Activated CD8-positive, alpha-beta T cell treated with anti-CD3 and anti-CD28 coated beads for 36 hours (primary cell): ENCODE results near the gene CACNG6. TPM values are rescaled to one million over a fixed set of nuclear protein-coding genes. Genes with fewer than 3 reads are reported as not detected.

Experiments
- ATAC-seq: fragments of 200-7000 bp; cut with Tn5 transposase; one replicate; pipeline ENCODE4 v1.10.0; 2021; ENCODE audit warnings: mild to moderate bottlenecking, moderate library complexity
- CTCF ChIA-PET: fragments of 350-600 bp; sonication (Branson Sonifier 250); formaldehyde crosslinking; loops from one replicate; lab custom pipeline; 2021; ENCODE audit warnings: antibody characterized with exemption; lab: Charles Lee
- POLR2A ChIA-PET: fragments of 350-600 bp; sonication (Branson Sonifier 250); formaldehyde crosslinking; loops from one replicate; lab custom pipeline; 2021; ENCODE audit warnings: antibody characterized with exemption; lab: Charles Lee
- DNase-seq: peaks from one replicate; pipeline ENCODE4 v3.0.0-alpha.2; 2020
- H3K27ac Mint-ChIP-seq: one replicate; pipeline ENCODE4 v1.8.0; 2021; ENCODE audit warnings: mild to moderate bottlenecking, mixed read lengths
- H3K27me3 Mint-ChIP-seq: one replicate; pipeline ENCODE4 v1.8.0; 2021; ENCODE audit warnings: mixed read lengths
- H3K36me3 Mint-ChIP-seq: one replicate; pipeline ENCODE4 v1.8.0; 2021; ENCODE audit warnings: low read depth, mixed read lengths
- H3K4me1 Mint-ChIP-seq: one replicate; pipeline ENCODE4 v1.8.0; 2021; ENCODE audit warnings: low read depth, mixed read lengths
- H3K4me3 Mint-ChIP-seq: one replicate; pipeline ENCODE4 v1.8.0; 2021; ENCODE audit warnings: mild to moderate bottlenecking, moderate library complexity, mixed read lengths
- H3K9me3 Mint-ChIP-seq: one replicate; pipeline ENCODE4 v1.8.0; 2021; ENCODE audit warnings: mixed read lengths
- intact Hi-C: fragments of 100-400 bp; cut with micrococcal nuclease; formaldehyde crosslinking; loops from one replicate; pipeline ENCODE4 v1.10.0; 2022
- total RNA-seq, 2 experiments: library from RNA; stranded (reverse); gene quantifications; one replicate each; pipeline ENCODE4 v1.2.3, GENCODE V29; 2021
- TF ChIP-seq, protein P1 (sequence below): fragments of 200-600 bp; IDR thresholded peaks from one replicate; pipeline ENCODE4 v1.8.0; 2022; ENCODE audit warnings: antibody characterized with exemption, mild to moderate bottlenecking

Gene CACNG6
- total RNA-seq, 2 experiments from 2014 or later: not detected

DNA sequence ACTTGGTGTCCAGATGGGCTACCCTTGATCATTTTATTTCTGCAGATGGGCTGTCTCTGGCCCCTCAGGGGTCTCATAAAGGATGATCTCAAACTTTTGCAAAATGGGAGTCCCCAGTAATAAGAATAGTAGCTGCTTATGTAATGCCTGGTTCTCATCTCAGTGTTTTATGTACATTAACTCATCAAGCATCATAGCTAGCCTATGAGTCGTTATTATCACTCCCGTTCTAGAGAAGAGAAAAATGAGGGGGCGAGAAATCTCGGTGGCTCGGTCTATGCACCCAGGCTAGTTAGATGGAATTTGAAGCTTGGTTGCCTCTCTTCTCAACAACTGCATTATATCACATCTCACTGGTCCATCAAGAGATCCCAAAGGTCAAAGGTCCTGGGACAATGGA is 3.4 kb downstream of the CACNG6 start:
- POLR2A ChIA-PET: no interaction called here
- Mint-ChIP-seq H3K4me1 (peaks cover 3% of the 10 kb centered on the region), H3K36me3 (no peaks in the 10 kb centered on the region), H3K4me3 (no peak overlapping the region), H3K27ac (no peak overlapping the region), H3K27me3 (peaks cover 39% of the 10 kb centered on the region), H3K9me3 (no peaks in the 10 kb centered on the region)
- CTCF ChIA-PET: interaction anchor here (1.7 kb wide), 1 partner anchor 35 kb away, joined by 6 read pairs; no protein-coding TSS in a partner anchor
- intact Hi-C loops: no loop called here
- ATAC-seq (no peak), DNase-seq (no peak)
- TF ChIP-seq, protein P1, sequence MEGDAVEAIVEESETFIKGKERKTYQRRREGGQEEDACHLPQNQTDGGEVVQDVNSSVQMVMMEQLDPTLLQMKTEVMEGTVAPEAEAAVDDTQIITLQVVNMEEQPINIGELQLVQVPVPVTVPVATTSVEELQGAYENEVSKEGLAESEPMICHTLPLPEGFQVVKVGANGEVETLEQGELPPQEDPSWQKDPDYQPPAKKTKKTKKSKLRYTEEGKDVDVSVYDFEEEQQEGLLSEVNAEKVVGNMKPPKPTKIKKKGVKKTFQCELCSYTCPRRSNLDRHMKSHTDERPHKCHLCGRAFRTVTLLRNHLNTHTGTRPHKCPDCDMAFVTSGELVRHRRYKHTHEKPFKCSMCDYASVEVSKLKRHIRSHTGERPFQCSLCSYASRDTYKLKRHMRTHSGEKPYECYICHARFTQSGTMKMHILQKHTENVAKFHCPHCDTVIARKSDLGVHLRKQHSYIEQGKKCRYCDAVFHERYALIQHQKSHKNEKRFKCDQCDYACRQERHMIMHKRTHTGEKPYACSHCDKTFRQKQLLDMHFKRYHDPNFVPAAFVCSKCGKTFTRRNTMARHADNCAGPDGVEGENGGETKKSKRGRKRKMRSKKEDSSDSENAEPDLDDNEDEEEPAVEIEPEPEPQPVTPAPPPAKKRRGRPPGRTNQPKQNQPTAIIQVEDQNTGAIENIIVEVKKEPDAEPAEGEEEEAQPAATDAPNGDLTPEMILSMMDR: no peak

DNA sequence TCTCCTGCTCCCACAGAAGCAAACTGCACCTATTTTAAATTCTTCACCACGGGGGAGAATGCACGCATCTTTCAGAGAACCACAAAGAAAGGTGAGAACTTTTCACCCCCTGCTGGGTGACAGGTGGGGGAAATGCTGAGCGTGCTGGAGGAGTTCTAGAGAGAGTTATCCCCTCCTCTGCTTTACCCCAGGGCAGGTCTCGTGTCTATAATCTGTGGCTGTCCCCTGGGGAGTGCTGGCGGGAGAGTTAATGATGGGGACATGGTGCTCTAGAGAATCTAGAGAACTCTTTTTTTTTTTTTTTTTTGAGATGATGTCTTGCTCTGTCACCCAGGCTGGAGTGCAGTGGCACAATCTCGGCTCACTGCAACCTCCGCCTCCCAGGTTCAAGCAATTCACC is 6.8 kb downstream of the CACNG6 start:
- CTCF ChIA-PET: no interaction called here
- H3K27me3 Mint-ChIP-seq: peaks cover 32% of the 10 kb centered on the region
- no peak overlapping the region for H3K27ac Mint-ChIP-seq
- intact Hi-C loops: no loop called here
- no peak overlapping the region for H3K4me3 Mint-ChIP-seq
- no peaks in the 10 kb centered on the region for H3K4me1 Mint-ChIP-seq
- H3K36me3 Mint-ChIP-seq: no peaks in the 10 kb centered on the region
- no peak for DNase-seq
- H3K9me3 Mint-ChIP-seq: no peaks in the 10 kb centered on the region
- TF ChIP-seq, protein P1: no peak
- no peak for ATAC-seq
- POLR2A ChIA-PET: no interaction called here

DNA sequence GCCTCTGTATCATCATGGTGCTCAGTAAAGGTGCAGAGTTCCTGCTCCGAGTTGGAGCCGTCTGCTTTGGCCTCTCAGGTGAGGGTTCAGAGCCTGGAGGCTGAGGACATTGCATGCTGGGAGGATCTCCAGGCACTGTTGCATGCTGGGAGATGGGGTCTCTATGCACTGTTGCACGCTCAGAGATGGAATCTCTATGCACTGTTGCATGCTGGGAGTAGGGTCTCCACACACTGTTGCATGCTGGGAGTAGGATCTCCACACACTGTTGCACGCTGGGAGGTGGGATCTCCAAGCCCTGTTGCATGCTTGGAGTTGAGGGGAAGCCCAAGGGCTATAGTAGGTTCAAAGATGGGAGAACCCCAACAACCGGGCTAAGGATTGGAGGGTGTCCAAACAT is 8.3 kb downstream of the CACNG6 start:
- no peaks in the 10 kb centered on the region for H3K4me1 Mint-ChIP-seq
- ChIA-PET CTCF (no interaction called here), POLR2A (no interaction called here)
- TF ChIP-seq, protein P1: no peak
- H3K27ac Mint-ChIP-seq: no peak overlapping the region
- intact Hi-C loops: no loop called here
- H3K4me3 Mint-ChIP-seq: no peak overlapping the region
- ATAC-seq (no peak), DNase-seq (no peak)
- H3K9me3 Mint-ChIP-seq: no peaks in the 10 kb centered on the region
- H3K27me3 Mint-ChIP-seq: peaks cover 18% of the 10 kb centered on the region
- no peaks in the 10 kb centered on the region for H3K36me3 Mint-ChIP-seq

DNA sequence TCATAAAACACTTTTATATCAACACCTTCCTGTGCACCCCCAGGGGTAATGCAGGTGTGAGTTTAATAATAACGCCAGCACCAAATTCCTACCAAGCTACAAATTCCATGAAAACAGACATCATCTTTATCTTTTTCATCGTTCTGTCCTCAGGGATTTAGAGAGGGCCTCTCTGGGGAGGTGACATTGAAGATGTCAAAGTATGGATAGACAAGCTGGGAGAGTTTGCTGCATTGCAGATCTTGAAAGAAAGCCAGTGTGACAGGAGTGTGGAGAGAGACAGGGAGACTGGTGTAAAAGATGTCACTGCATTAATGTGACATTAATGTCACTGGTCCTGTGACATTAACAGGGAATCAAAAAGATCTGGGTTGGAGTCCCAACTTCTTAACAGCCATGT is 10.1 kb downstream of the CACNG6 start:
- POLR2A ChIA-PET: no interaction called here
- ATAC-seq (no peak), DNase-seq (no peak)
- TF ChIP-seq, protein P1: no peak
- no peak overlapping the region for H3K27ac Mint-ChIP-seq
- no peaks in the 10 kb centered on the region for H3K4me1 Mint-ChIP-seq
- CTCF ChIA-PET: no interaction called here
- no peaks in the 10 kb centered on the region for H3K9me3 Mint-ChIP-seq
- intact Hi-C loops: no loop called here
- no peaks in the 10 kb centered on the region for H3K36me3 Mint-ChIP-seq
- H3K4me3 Mint-ChIP-seq: no peak overlapping the region
- H3K27me3 Mint-ChIP-seq: peaks cover 11% of the 10 kb centered on the region

DNA sequence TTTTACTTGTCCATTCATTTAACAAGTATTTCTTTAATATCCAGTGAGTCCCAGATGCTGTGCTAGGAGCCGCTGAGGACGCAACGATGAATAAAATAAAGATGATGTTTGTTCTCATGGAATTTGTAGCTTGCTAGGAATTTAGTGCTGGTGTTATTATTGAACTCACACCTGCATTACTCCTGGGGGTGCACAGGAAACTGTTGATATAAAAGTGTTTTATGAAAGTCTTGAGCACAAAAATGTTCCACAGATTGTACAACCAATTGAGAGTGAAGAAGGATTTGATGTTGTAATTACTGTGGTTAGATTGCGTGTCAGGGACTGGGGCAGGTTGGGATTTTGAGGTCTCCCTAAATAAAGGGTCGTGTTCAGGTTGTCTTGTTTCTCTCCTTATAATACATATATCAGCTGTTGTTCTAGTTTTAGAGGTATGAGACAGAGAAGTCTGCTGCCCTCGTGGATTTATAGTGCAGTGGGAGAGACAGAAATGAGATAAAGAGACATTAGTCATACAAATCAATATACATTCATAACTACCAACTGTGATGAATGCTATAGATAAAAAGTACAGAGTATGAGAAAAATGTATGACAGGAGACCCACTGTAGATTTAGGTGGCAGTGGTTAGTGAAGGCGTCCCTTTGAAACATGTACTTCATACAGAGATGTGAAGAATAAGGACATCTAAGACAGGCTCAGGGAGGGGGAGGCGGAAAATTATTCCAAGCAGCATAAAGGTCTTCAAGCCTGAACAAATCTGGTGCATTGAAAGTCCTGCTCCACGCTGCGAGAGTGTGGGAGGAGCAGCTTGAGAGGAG is 11.3 kb downstream of the CACNG6 start:
- TF ChIP-seq, protein P1: no peak
- H3K36me3 Mint-ChIP-seq: no peaks in the 10 kb centered on the region
- H3K27ac Mint-ChIP-seq: no peak overlapping the region
- no peaks in the 10 kb centered on the region for H3K4me1 Mint-ChIP-seq
- ATAC-seq (no peak), DNase-seq (no peak)
- H3K9me3 Mint-ChIP-seq: no peaks in the 10 kb centered on the region
- H3K4me3 Mint-ChIP-seq: no peak overlapping the region
- peaks cover 13% of the 10 kb centered on the region for H3K27me3 Mint-ChIP-seq
- intact Hi-C loops: no loop called here
- ChIA-PET POLR2A (no interaction called here), CTCF (no interaction called here)
